PC-9 (cell line): ENCODE data around the gene ZNF581. TPM values are rescaled to one million over a fixed set of nuclear protein-coding genes. Genes with fewer than 3 reads are reported as not detected.

ENCODE experiments used
- BruUV-seq: library from RNA; stranded (reverse); fragments of 400-500 nt; replicated peaks from 2 replicates; lab custom pipeline; 2021; lab: Mats Ljungman, UMichigan
- CTCF ChIA-PET: fragments of 300-600 bp; sonication (Branson Sonifier 250); formaldehyde crosslinking; loops from one replicate; lab custom pipeline; 2022; ENCODE audit warnings: antibody characterized with exemption; lab: Charles Lee
- POLR2A ChIA-PET: fragments of 300-600 bp; sonication (Branson Sonifier 250); formaldehyde crosslinking; loops from one replicate; lab custom pipeline; 2022; ENCODE audit warnings: antibody characterized with exemption; ENCODE audit not compliant: unreplicated experiment; lab: Charles Lee
- DNase-seq, 2 experiments: peaks; one replicate each; pipeline versions ENCODE4 v3.0.0 to v3.0.0-alpha.2; 2015 to 2022; ENCODE audit warnings: mixed read lengths in 1 of 2
- H2AFZ ChIP-seq: fragments of 200-600 bp; sonication (generic); 2 replicates; pipeline ENCODE4 v1.8.1; 2017; ENCODE audit warnings: antibody characterized with exemption
- H3F3A ChIP-seq: fragments of 200-600 bp; sonication (generic); 2 replicates; pipeline ENCODE4 v1.8.1; 2017; ENCODE audit warnings: antibody characterized with exemption, mild to moderate bottlenecking, low read depth; ENCODE audit not compliant: insufficient read depth
- H3K27ac ChIP-seq: fragments of 200-600 bp; sonication (generic); 2 replicates; pipeline ENCODE4 v1.6.1; 2016; ENCODE audit warnings: mixed run types
- H3K27me3 ChIP-seq: fragments of 200-600 bp; sonication (generic); 2 replicates; pipeline ENCODE4 v1.6.1; 2016; ENCODE audit warnings: low read depth, mixed run types; ENCODE audit not compliant: insufficient read depth
- H3K36me3 ChIP-seq: fragments of 200-600 bp; sonication (generic); 2 replicates; pipeline ENCODE4 v1.6.1; 2016; ENCODE audit warnings: low read depth, mixed run types
- H3K4me1 ChIP-seq: fragments of 200-600 bp; sonication (generic); replicated peaks from 2 replicates; pipeline ENCODE4 v1.6.1; 2016; ENCODE audit warnings: mixed run types; ENCODE audit not compliant: insufficient read depth
- H3K4me2 ChIP-seq: fragments of 200-600 bp; sonication (generic); 2 replicates; pipeline ENCODE4 v1.6.1; 2017; ENCODE audit warnings: mixed run types
- H3K4me3 ChIP-seq: fragments of 200-600 bp; sonication (generic); 2 replicates; pipeline ENCODE4 v1.6.1; 2016; ENCODE audit warnings: mixed run types
- H3K79me2 ChIP-seq: fragments of 200-600 bp; sonication (generic); 2 replicates; pipeline ENCODE4 v1.6.1; 2017; ENCODE audit warnings: low read depth, mixed run types
- H3K9me2 ChIP-seq: fragments of 200-600 bp; sonication (generic); 2 replicates; pipeline ENCODE4 v1.8.1; 2017; ENCODE audit warnings: mild to moderate bottlenecking; ENCODE audit not compliant: insufficient read depth
- H3K9me3 ChIP-seq: fragments of 200-600 bp; sonication (generic); 2 replicates; pipeline ENCODE4 v1.8.1; 2016; ENCODE audit warnings: low read depth; ENCODE audit not compliant: insufficient read depth
- H4K20me1 ChIP-seq: fragments of 200-600 bp; sonication (generic); 2 replicates; pipeline ENCODE4 v1.8.1; 2017; ENCODE audit not compliant: insufficient read depth
- EZH2 ChIP-seq: fragments of 200-600 bp; sonication (generic); IDR thresholded peaks from 2 replicates; pipeline ENCODE4 v1.8.0; 2017; ENCODE audit warnings: antibody characterized with exemption, low read depth
- intact Hi-C: fragments of 100-400 bp; cut with micrococcal nuclease; formaldehyde crosslinking; loops from one replicate; pipeline ENCODE4 v1.10.0; 2022; ENCODE audit not compliant: unreplicated experiment
- total RNA-seq: library from RNA; stranded (reverse); gene quantifications from 2 replicates; pipeline ENCODE4 v1.2.3, GENCODE V29; 2021
- TF ChIP-seq, protein P1 (sequence below): fragments of 200-600 bp; sonication (generic); conservative IDR thresholded peaks from 2 replicates; pipeline ENCODE4 v1.6.1; 2017; ENCODE audit warnings: mixed run types, antibody characterized with exemption, mild to moderate bottlenecking, moderate library complexity

The ZNF581 gene
- total RNA-seq, 1 experiment from 2014 or later, result 53.5 TPM

DNA sequence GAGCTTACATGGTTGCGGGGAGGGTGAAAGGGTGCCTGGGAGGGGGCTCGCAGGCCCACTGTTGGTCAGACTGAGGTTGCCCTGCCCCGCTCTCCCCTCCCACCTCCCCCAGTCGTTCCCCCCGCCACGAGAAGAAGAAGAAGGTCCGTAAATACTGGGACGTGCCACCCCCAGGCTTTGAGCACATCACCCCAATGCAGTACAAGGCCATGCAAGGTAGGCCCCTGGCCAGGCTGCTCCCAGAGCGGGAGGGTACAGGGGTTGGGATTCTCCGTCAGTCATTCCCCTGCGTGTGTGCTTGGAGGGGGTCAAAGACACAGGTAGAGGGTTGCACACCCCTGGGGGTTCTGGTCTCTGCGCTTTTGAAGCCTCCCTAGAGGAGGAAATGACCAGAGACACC lies 17.0 kb downstream of the ZNF581 start:
- Histone ChIP-seq H3K36me3 (peaks cover 54% of the 10 kb centered on the region), H2AFZ (no peak overlapping the region), H3K4me2 (no peak overlapping the region), H3K4me1 (peaks cover 20% of the 10 kb centered on the region), H4K20me1 (peaks cover 95% of the 10 kb centered on the region), H3F3A (peaks cover 41% of the 10 kb centered on the region), H3K79me2 (peaks cover 98% of the 10 kb centered on the region), H3K4me3 (no peak overlapping the region), H3K27ac (no peak overlapping the region), H3K9me2 (no peaks in the 10 kb centered on the region), H3K9me3 (no peaks in the 10 kb centered on the region), H3K27me3 (no peaks in the 10 kb centered on the region)
- CTCF ChIA-PET, result no interaction called here
- TF ChIP-seq, protein P1, sequence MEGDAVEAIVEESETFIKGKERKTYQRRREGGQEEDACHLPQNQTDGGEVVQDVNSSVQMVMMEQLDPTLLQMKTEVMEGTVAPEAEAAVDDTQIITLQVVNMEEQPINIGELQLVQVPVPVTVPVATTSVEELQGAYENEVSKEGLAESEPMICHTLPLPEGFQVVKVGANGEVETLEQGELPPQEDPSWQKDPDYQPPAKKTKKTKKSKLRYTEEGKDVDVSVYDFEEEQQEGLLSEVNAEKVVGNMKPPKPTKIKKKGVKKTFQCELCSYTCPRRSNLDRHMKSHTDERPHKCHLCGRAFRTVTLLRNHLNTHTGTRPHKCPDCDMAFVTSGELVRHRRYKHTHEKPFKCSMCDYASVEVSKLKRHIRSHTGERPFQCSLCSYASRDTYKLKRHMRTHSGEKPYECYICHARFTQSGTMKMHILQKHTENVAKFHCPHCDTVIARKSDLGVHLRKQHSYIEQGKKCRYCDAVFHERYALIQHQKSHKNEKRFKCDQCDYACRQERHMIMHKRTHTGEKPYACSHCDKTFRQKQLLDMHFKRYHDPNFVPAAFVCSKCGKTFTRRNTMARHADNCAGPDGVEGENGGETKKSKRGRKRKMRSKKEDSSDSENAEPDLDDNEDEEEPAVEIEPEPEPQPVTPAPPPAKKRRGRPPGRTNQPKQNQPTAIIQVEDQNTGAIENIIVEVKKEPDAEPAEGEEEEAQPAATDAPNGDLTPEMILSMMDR, result no peak
- no peak for TF ChIP-seq EZH2
- POLR2A ChIA-PET, result no interaction called here
- intact Hi-C loops, result no loop called here
- BruUV-seq, result no TSS peak
- no peak for DNase-seq

DNA sequence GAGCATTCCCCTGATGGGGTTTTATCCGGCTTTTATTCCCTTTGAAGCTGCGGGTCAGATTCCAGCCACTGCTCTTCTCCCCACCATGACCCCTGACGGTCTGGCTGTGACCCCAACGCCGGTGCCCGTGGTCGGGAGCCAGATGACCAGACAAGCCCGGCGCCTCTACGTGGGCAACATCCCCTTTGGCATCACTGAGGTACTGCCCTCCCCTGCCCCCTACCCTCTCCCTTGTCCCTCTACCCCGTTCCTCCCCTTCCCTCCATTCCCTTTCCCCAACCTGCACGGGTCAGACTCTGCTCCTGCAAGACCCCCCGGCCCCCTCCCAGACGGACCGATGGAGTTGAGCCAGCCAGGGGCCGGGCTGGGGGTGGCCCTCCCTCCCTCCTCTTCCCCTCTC lies 17.5 kb downstream of the ZNF581 start:
- Histone ChIP-seq H3K36me3 (peaks cover 50% of the 10 kb centered on the region), H3K4me3 (no peak overlapping the region), H3K79me2 (peaks cover 98% of the 10 kb centered on the region), H3K9me3 (no peaks in the 10 kb centered on the region), H3K4me1 (peaks cover 20% of the 10 kb centered on the region), H3F3A (peaks cover 41% of the 10 kb centered on the region), H2AFZ (no peak overlapping the region), H3K27me3 (no peaks in the 10 kb centered on the region), H3K9me2 (no peaks in the 10 kb centered on the region), H4K20me1 (peaks cover 95% of the 10 kb centered on the region), H3K4me2 (no peak overlapping the region), H3K27ac (no peak overlapping the region)
- no TSS peak for BruUV-seq
- TF ChIP-seq EZH2, result no peak
- TF ChIP-seq, protein P1, result no peak
- intact Hi-C loops, result no loop called here
- ChIA-PET CTCF (no interaction called here), POLR2A (no interaction called here)
- DNase-seq, result no peak

DNA sequence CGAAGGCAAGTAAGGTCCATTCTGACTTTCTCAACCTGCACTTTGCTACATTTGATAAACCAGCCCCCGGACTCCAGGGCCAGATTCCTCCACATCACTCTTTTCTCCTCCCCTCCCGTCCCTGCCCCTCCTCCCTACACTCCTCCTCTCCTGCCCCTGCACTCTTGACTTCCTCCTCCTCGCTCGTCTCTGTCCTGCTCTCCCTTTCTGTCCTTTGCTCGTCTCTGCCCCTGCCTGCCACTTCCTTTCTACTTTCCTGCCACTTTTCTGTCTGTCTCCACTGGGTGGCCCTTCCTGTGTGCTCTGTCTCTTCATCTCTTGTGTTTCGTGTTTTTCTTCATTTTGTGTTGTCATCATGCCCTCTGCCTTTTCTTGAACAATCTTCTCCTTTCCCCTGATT lies 18.4 kb downstream of the ZNF581 start:
- H3K4me3 ChIP-seq, result no peak overlapping the region
- no peak overlapping the region for H3K27ac ChIP-seq
- CTCF ChIA-PET, result no interaction called here

More for the DNA sequence above, 18.4 kb downstream of the ZNF581 start:
- no peaks in the 10 kb centered on the region for H3K9me3 ChIP-seq
- intact Hi-C loops, result no loop called here
- peaks cover 98% of the 10 kb centered on the region for H3K79me2 ChIP-seq
- peaks cover 50% of the 10 kb centered on the region for H3K36me3 ChIP-seq
- H3K9me2 ChIP-seq, result no peaks in the 10 kb centered on the region
- H3K27me3 ChIP-seq, result no peaks in the 10 kb centered on the region
- DNase-seq, result no peak
- peaks cover 95% of the 10 kb centered on the region for H4K20me1 ChIP-seq
- no TSS peak for BruUV-seq
- H2AFZ ChIP-seq, result no peak overlapping the region
- H3K4me2 ChIP-seq, result no peak overlapping the region
- POLR2A ChIA-PET, result no interaction called here
- TF ChIP-seq EZH2, result no peak
- TF ChIP-seq, protein P1, result no peak
- peaks cover 50% of the 10 kb centered on the region for H3F3A ChIP-seq
- peaks cover 23% of the 10 kb centered on the region for H3K4me1 ChIP-seq
